Ectodermal cell (in vitro differentiated cells): ENCODE data around the gene ARMC9.

Experiments used
- H3K27ac ChIP-seq: 2 replicates; pipeline ENCODE4 v1.7.0; 2013; ENCODE audit warnings: mild to moderate bottlenecking, low read depth, low read length; ENCODE audit not compliant: insufficient read depth, poor library complexity, severe bottlenecking
- H3K27me3 ChIP-seq: 2 replicates; pipeline ENCODE4 v1.7.0; 2013; ENCODE audit warnings: mild to moderate bottlenecking, low read length; ENCODE audit not compliant: insufficient read depth, control insufficient read depth, poor library complexity, severe bottlenecking
- H3K36me3 ChIP-seq: one replicate; pipeline ENCODE4 v1.7.0; 2013; ENCODE audit warnings: low read length; ENCODE audit not compliant: control insufficient read depth, insufficient read depth
- H3K4me1 ChIP-seq: one replicate; pipeline ENCODE4 v1.7.0; 2013; ENCODE audit warnings: low read length; ENCODE audit not compliant: control insufficient read depth, insufficient read depth
- H3K4me3 ChIP-seq: 2 replicates; pipeline ENCODE4 v1.7.0; 2013; ENCODE audit warnings: low read depth, low read length, control low read depth; ENCODE audit not compliant: insufficient read depth
- H3K9me3 ChIP-seq: 2 replicates; pipeline ENCODE4 v1.7.0; 2013; ENCODE audit warnings: mild to moderate bottlenecking, low read length, moderate library complexity; ENCODE audit not compliant: control insufficient read depth
- WGBS, 2 experiments: methylation state at CpG; one replicate each; pipeline ENCODE4 v1.1.7; 2013; ENCODE audit warnings: missing lambda C conversion rate in 2 of 2; 5-methylcytosine and 5-hydroxymethylcytosine counted together

ARMC9 gene

GRCh38 chr2:231336236-231336635, 137.8 kb downstream of the ARMC9 start:
- H3K27ac ChIP-seq, result no peak overlapping the region
- no peaks in the 10 kb centered on the region for H3K27me3 ChIP-seq
- H3K9me3 ChIP-seq, result no peaks in the 10 kb centered on the region
- 94 to 97% methylated on average over 11 of the region's 11 CpGs for WGBS, 2 experiments
- no peak overlapping the region for H3K4me3 ChIP-seq
- peaks cover 3% of the 10 kb centered on the region for H3K4me1 ChIP-seq
- H3K36me3 ChIP-seq, result peaks cover 4% of the 10 kb centered on the region

DNA sequence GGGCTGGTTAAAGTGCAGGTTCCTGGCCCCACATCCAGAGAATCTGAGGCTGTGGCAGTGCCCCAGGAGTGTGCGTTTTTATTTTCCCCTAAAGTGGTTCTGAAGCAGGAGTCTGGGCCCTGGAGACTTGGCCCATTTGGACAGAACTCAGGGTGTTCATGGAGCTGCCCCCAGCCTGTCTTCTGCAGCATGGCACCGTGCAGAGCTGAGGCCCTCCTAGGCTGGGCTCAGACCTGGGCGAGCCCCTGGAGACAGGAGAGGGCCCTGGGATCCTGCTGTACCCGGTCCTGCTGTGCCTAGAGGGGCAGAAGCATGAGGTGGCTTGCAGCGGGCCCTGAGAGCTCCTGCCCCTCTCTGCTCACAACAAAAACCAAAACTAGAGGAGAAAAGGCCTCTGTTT, 138.3 kb downstream of the ARMC9 start:
- H3K9me3 ChIP-seq, result no peaks in the 10 kb centered on the region
- H3K4me3 ChIP-seq, result no peak overlapping the region
- no peaks in the 10 kb centered on the region for H3K27me3 ChIP-seq
- WGBS, 2 experiments, result 89 to 92% methylated on average over 5 of the region's 5 CpGs
- no peak overlapping the region for H3K27ac ChIP-seq
- H3K4me1 ChIP-seq, result peaks cover 4% of the 10 kb centered on the region
- peaks cover 1% of the 10 kb centered on the region for H3K36me3 ChIP-seq

GRCh38 chr2:231337807-231338759, 139.7 kb downstream of the ARMC9 start:
- Histone ChIP-seq H3K27me3 (no peaks in the 10 kb centered on the region), H3K4me1 (peaks cover 15% of the 10 kb centered on the region), H3K4me3 (no peak overlapping the region), H3K9me3 (no peaks in the 10 kb centered on the region), H3K36me3 (no peaks in the 10 kb centered on the region), H3K27ac (no peak overlapping the region)
- 91 to 93% methylated on average over 17 to 18 of the region's 18 CpGs for WGBS, 2 experiments

GRCh38 chr2:231339316-231339715, 140.9 kb downstream of the ARMC9 start:
- Histone ChIP-seq H3K4me3 (no peak overlapping the region), H3K27me3 (no peaks in the 10 kb centered on the region), H3K4me1 (peaks cover 15% of the 10 kb centered on the region), H3K27ac (no peak overlapping the region), H3K9me3 (no peaks in the 10 kb centered on the region), H3K36me3 (no peaks in the 10 kb centered on the region)
- 90 to 95% methylated on average over 4 of the region's 4 CpGs for WGBS, 2 experiments

DNA sequence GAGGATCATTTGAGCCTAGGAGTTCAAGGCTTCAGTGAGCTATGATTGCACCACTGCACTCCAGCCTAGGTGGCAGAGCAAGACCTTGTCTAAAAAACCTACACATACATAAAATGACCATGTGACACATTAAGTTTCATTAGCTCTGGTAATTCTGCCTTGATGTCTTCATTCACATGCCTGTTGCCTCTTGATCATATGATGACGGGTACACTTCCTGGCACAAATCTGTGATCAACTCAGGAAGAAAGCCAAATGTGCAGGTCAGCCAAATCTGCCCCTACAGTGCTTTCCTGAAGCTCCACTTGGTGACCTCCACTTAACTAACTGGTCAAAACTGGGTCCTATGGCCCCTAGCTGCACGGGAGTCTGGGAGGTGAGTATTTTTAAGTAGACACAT, 142.7 kb downstream of the ARMC9 start:
- Histone ChIP-seq H3K9me3 (no peaks in the 10 kb centered on the region), H3K27ac (no peak overlapping the region), H3K4me1 (peaks cover 15% of the 10 kb centered on the region), H3K27me3 (no peaks in the 10 kb centered on the region), H3K36me3 (no peaks in the 10 kb centered on the region), H3K4me3 (no peak overlapping the region)
- WGBS, 2 experiments, result 92 to 96% methylated on average over 2 of the region's 2 CpGs

DNA sequence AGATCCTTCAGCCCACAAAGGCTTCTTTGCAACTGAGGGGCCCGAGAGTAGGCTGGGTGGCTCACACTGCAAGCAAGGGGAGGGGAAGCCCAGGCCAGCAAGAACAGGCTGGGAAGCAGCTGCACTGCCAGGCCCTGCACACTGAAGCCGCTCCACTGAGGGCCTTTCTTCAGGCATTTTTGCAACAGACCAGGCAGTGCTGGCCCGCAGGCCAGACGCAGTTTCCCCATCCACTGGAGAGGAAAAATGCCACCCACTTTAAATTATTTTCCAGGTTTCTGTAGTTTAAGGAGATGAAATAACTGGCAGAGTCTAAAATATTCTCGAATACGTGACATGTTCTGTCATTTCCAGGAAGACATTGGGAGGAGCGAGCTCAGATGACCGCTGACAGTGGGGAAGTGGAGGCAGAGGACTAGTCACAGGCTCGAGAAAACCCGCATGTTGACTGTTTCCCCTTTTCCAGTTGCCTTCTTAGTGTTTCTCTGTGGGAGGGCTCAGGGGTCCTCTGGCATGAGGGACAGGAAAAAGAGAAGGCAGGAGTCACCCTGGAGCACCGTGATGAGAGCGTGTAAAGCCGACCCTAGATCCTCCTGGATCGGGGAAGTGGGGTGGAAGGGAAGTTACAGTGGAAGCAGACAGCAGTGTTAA, 143.8 kb downstream of the ARMC9 start:
- no peaks in the 10 kb centered on the region for H3K36me3 ChIP-seq
- H3K4me3 ChIP-seq, result no peak overlapping the region
- WGBS, 2 experiments, result 74 to 78% methylated on average over 14 of the region's 14 CpGs
- peaks cover 15% of the 10 kb centered on the region for H3K4me1 ChIP-seq
- H3K27me3 ChIP-seq, result no peaks in the 10 kb centered on the region
- H3K9me3 ChIP-seq, result no peaks in the 10 kb centered on the region
- peak overlapping the region; percentile 78 for H3K27ac ChIP-seq

- Histone ChIP-seq H3K4me1 (peaks cover 12% of the 10 kb centered on the region), H3K4me3 (no peak overlapping the region), H3K27ac (no peak overlapping the region), H3K27me3 (no peaks in the 10 kb centered on the region), H3K9me3 (no peaks in the 10 kb centered on the region), H3K36me3 (no peaks in the 10 kb centered on the region)
- 89 to 95% methylated on average over 3 of the region's 4 CpGs for WGBS, 2 experiments
Observed at GRCh38 chr2:231343006-231343710, 144.7 kb downstream of the ARMC9 start.

GRCh38 chr2:231343988-231344387, 145.6 kb downstream of the ARMC9 start:
- no peaks in the 10 kb centered on the region for H3K27me3 ChIP-seq
- WGBS, 2 experiments, result 95 to 100% methylated on average over 3 of the region's 3 CpGs
- H3K4me3 ChIP-seq, result no peak overlapping the region
- no peak overlapping the region for H3K27ac ChIP-seq
- peaks cover 12% of the 10 kb centered on the region for H3K4me1 ChIP-seq
- no peaks in the 10 kb centered on the region for H3K36me3 ChIP-seq
- H3K9me3 ChIP-seq, result no peaks in the 10 kb centered on the region

DNA sequence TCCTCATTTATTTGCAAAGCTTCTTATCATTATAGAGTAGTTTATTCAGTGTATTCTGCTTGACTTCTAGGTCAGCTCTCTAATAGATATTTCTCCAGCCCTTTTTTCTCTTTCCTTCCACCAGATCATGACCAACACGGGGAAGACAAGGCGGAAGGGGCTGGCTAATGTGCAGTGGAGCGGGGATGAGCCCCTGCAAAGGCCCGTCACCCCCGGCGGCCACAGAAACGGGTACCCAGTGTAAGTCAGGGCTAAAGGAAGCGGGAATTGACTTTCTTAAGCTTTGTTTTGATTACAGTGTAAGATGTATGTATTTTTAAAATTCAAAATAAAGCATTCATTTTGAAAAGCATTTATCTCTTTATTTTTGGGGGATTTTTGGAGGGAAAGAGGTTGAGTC, 146.4 kb downstream of the ARMC9 start:
- no peaks in the 10 kb centered on the region for H3K36me3 ChIP-seq
- no peak overlapping the region for H3K27ac ChIP-seq
- WGBS, 2 experiments, result 83 to 88% methylated on average over 8 of the region's 8 CpGs
- H3K4me1 ChIP-seq, result peaks cover 12% of the 10 kb centered on the region
- no peak overlapping the region for H3K4me3 ChIP-seq
- H3K9me3 ChIP-seq, result no peaks in the 10 kb centered on the region
- no peaks in the 10 kb centered on the region for H3K27me3 ChIP-seq

DNA sequence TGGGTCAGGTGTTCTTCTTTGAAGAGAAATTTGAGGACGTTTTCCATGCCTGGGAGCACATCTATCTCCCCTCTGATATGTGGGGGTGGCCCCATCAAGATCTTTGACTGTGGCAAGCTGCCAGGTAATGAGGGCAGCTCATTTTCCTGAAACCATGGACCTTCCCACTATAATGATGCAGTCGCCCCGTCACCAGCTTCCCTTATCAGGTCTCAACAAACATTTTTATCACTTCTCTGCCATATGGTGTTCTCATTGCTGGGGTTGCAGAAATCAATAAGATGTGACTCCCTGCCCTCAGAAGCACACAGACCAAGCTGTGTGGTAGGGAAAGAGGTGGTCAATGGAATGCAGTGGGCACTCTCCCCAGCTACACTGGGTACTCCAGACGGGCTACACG, 148.7 kb downstream of the ARMC9 start:
- no peaks in the 10 kb centered on the region for H3K27me3 ChIP-seq
- no peaks in the 10 kb centered on the region for H3K36me3 ChIP-seq
- peaks cover 8% of the 10 kb centered on the region for H3K4me1 ChIP-seq
- WGBS, 2 experiments, result 92 to 93% methylated on average over 5 of the region's 5 CpGs
- no peaks in the 10 kb centered on the region for H3K9me3 ChIP-seq
- H3K27ac ChIP-seq, result no peak overlapping the region
- H3K4me3 ChIP-seq, result no peak overlapping the region
